ENCODE data around the gene PRX. TPM values are rescaled to one million over a fixed set of nuclear protein-coding genes. Genes with fewer than 3 reads are reported as not detected.

The PRX gene
- total and polyA plus RNA-seq, 2 of the 13 experiments (the other 11 are each of a cell fraction or from before 2014, with no cell fraction given): 0.66 TPM

DNA sequence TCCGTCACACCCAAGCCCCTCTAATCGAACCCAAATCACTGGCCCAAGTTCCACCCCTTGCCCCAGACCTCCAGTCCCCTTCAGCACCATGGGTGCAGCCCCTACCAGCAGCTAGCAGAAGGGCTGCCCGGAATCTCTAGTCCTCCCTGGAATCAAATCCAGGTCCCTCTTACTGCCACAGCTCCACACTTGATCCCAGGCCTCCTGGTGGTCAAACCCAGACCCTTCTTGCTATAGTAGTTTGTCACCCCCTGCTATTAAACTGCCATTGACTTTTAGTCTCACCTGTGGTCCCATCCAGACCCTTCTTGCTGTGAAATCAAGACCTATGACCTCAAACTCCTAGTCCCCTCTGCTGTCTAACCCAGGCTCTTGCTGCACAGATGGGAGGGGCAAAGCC, 31.9 kb downstream of the PRX start:
- BruUV-seq (replicated peaks): no TSS peak
- in situ Hi-C loops (cut with HindIII; ENCODE audit: extremely low pct_ligation_motif_present, low pct_unique_long_range_greater_than_20kb) (no loop called here), intact Hi-C loops (cut with micrococcal nuclease; ENCODE audit: unreplicated experiment) (no loop called here)
- peaks cover 8% of the 10 kb centered on the region; the same call in 1 of the 2 replicates for H3K4me1 ChIP-seq (ENCODE audit: insufficient read depth, low read length)
- DNase-seq (ENCODE audit: low spot score): no peak
- WGBS (ENCODE audit: low lambda C conversion rate): no CpG with 5 or more reads among the region's 3 CpGs
- ATAC-seq: peak; percentile 35; the same call in 2 of the 3 replicates
- no peaks in the 10 kb centered on the region; a peak in 1 of 5 replicates for H3K36me3 ChIP-seq (replicated peaks in 1 of 2; ENCODE audit: control insufficient read depth in 1 of 2, insufficient read depth in 2 of 2, low read length in 2 of 2)
- CTCF ChIA-PET (ENCODE audit: low intra/inter-chr PET ratio, low total read pairs): no interaction called here
- no peaks in the 10 kb centered on the region for H3K9me3 ChIP-seq (ENCODE audit: low read length)
- TF ChIP-seq KLF9 (CRISPR knock-in tag; IDR thresholded peaks at IDR 0.05; ENCODE audit: low read depth): no peak
- no peak for TF ChIP-seq ZNF629 (CRISPR knock-in tag; conservative IDR thresholded peaks at IDR 0.05)
- TF ChIP-seq, protein P1, sequence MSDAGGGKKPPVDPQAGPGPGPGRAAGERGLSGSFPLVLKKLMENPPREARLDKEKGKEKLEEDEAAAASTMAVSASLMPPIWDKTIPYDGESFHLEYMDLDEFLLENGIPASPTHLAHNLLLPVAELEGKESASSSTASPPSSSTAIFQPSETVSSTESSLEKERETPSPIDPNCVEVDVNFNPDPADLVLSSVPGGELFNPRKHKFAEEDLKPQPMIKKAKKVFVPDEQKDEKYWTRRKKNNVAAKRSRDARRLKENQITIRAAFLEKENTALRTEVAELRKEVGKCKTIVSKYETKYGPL (CRISPR knock-in tag; IDR thresholded peaks at IDR 0.05): no peak
- no peak for TF ChIP-seq ESRRA (CRISPR knock-in tag; IDR thresholded peaks at IDR 0.05; ENCODE audit: low read depth)
- TF ChIP-seq, protein P2, sequence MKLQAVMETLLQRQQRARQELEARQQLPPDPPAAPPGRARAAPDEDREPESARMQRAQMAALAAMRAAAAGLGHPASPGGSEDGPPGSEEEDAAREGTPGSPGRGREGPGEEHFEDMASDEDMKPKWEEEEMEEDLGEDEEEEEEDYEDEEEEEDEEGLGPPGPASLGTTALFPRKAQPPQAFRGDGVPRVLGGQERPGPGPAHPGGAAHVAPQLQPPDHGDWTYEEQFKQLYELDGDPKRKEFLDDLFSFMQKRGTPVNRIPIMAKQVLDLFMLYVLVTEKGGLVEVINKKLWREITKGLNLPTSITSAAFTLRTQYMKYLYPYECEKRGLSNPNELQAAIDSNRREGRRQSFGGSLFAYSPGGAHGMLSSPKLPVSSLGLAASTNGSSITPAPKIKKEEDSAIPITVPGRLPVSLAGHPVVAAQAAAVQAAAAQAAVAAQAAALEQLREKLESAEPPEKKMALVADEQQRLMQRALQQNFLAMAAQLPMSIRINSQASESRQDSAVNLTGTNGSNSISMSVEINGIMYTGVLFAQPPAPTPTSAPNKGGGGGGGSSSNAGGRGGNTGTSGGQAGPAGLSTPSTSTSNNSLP (IDR thresholded peaks at IDR 0.05; ENCODE audit: low read depth, low read length): no peak
- no peak for TF ChIP-seq TBP (CRISPR knock-in tag; IDR thresholded peaks at IDR 0.05)
- TF ChIP-seq HNRNPLL (IDR thresholded peaks at IDR 0.05; ENCODE audit: low read depth, low read length, poor library complexity, severe bottlenecking): no peak
- no peak for TF ChIP-seq POLR2AphosphoS2 (IDR thresholded peaks at IDR 0.05; ENCODE audit: low read depth, low read length)
- TF ChIP-seq POLR2G (IDR thresholded peaks at IDR 0.05; ENCODE audit: low read depth, low read length): no peak
- FAIRE-seq: no peak
- H3K4me3 ChIP-seq (replicated peaks in 1 of 3; ENCODE audit: insufficient read depth in 1 of 3, low read depth in 2 of 3, low read length in 3 of 3): no peak overlapping the region
- no peak overlapping the region for H3K27ac ChIP-seq (ENCODE audit: extremely low read length, insufficient read depth, low read length)
- H4K20me1 ChIP-seq (ENCODE audit: insufficient read depth, low read length): no peaks in the 10 kb centered on the region
- no peak overlapping the region for H3K4me2 ChIP-seq (ENCODE audit: low read depth, low read length)
- no peak overlapping the region for H3K9ac ChIP-seq (ENCODE audit: insufficient read depth, low read depth, low read length)
- no peaks in the 10 kb centered on the region for H3K27me3 ChIP-seq (ENCODE audit: control insufficient read depth in 1 of 2, insufficient read depth in 2 of 2, low read length in 2 of 2)
- POLR2A ChIA-PET: no interaction called here
- H3K79me2 ChIP-seq (ENCODE audit: insufficient read depth, low read length): no peaks in the 10 kb centered on the region
- H2AFZ ChIP-seq (ENCODE audit: low read length): no peak overlapping the region

Data from HepG2 (cell line).